ENCODE data around the gene CDC27. TPM values are rescaled to one million over a fixed set of nuclear protein-coding genes. Genes with fewer than 3 reads are reported as not detected.

The CDC27 gene
- total and polyA plus RNA-seq, 2 donors (not counting 3 experiments of a cell fraction or from before 2014, with no cell fraction given): 76.1 to 172 TPM

DNA sequence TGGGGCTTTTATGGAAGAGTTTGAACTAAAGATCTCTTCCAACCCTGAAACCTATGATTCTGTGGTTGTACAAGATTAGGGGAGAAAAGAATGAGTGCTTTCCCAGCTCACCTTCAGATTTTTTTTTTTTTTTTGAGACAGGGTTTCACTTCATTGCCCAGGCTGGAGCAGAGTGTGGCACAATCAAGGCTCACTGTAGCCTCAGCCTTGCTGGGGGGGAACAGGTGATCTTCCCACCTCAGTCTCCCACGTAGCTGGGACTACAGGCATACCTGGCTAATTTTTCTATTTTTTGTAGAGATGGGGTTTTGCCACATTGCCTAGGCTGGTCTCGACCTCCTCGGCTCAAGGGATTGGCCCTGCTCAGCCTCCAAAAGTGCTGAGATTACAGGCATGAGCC, 42.8 kb upstream of the CDC27 start:
- no peaks in the 10 kb centered on the region for H3K27me3 ChIP-seq (ENCODE audit: control insufficient read depth in 2 of 2, insufficient read depth in 2 of 2, low read length in 2 of 2)
- H3K9ac ChIP-seq (replicated peaks; ENCODE audit: extremely low read depth, insufficient read depth, low read length): no peak overlapping the region
- H3K36me3 ChIP-seq (ENCODE audit: control insufficient read depth in 2 of 2, extremely low read depth in 1 of 2, insufficient read depth in 2 of 2, low read length in 2 of 2): no peaks in the 10 kb centered on the region
- H3K4me3 ChIP-seq (replicated peaks in 1 of 3; ENCODE audit: insufficient read depth in 1 of 3, low read depth in 1 of 3, low read length in 3 of 3): no peak overlapping the region
- H3K4me2 ChIP-seq (ENCODE audit: insufficient read depth, low read length): no peak overlapping the region
- DNase-seq (ENCODE audit: low read depth, low spot score) (no peak), FAIRE-seq (no peak)
- H3K27ac ChIP-seq (ENCODE audit: insufficient read depth, low read depth, low read length): no peak overlapping the region
- dilution Hi-C loops (cut with MboI; ENCODE audit: extremely low pct_ligation_motif_present, low sequenced_read_pairs) (no loop called here), intact Hi-C loops (cut with micrococcal nuclease) (no loop called here)
- no peaks in the 10 kb centered on the region for H3K9me1 ChIP-seq (replicated peaks; ENCODE audit: control insufficient read depth, extremely low read depth, insufficient read depth, low read length)
- H4K20me1 ChIP-seq (replicated peaks; ENCODE audit: control insufficient read depth, extremely low read depth, insufficient read depth, low read length): no peaks in the 10 kb centered on the region
- POLR2A ChIA-PET: no interaction called here
- no peaks in the 10 kb centered on the region for H3K79me2 ChIP-seq (ENCODE audit: control insufficient read depth, insufficient read depth, low read length)
- TF ChIP-seq EZH2 (IDR thresholded peaks at IDR 0.05; ENCODE audit: borderline replicate concordance, low read depth, low read length, severe bottlenecking): no peak
- no peak for TF ChIP-seq MAX (IDR thresholded peaks at IDR 0.05; ENCODE audit: insufficient read depth, insufficient read length)
- TF ChIP-seq GATA2 (IDR thresholded peaks at IDR 0.05; ENCODE audit: insufficient read depth, insufficient read length, low read depth, low read length): no peak
- TF ChIP-seq JUN (IDR thresholded peaks at IDR 0.05; ENCODE audit: borderline replicate concordance, insufficient read depth, insufficient read length, low read depth): no peak
- no peak for TF ChIP-seq POLR2AphosphoS5 (IDR thresholded peaks at IDR 0.05; ENCODE audit: insufficient read depth, low read depth, low read length)
- TF ChIP-seq FOS (IDR thresholded peaks at IDR 0.05; ENCODE audit: borderline replicate concordance, insufficient read depth, low read length): no peak
- TF ChIP-seq POLR2A (IDR thresholded peaks at IDR 0.05; ENCODE audit: low read depth, low read length): no peak
- TF ChIP-seq MYC (IDR thresholded peaks at IDR 0.05; ENCODE audit: low read depth, low read length): no peak
- TF ChIP-seq, protein P1, sequence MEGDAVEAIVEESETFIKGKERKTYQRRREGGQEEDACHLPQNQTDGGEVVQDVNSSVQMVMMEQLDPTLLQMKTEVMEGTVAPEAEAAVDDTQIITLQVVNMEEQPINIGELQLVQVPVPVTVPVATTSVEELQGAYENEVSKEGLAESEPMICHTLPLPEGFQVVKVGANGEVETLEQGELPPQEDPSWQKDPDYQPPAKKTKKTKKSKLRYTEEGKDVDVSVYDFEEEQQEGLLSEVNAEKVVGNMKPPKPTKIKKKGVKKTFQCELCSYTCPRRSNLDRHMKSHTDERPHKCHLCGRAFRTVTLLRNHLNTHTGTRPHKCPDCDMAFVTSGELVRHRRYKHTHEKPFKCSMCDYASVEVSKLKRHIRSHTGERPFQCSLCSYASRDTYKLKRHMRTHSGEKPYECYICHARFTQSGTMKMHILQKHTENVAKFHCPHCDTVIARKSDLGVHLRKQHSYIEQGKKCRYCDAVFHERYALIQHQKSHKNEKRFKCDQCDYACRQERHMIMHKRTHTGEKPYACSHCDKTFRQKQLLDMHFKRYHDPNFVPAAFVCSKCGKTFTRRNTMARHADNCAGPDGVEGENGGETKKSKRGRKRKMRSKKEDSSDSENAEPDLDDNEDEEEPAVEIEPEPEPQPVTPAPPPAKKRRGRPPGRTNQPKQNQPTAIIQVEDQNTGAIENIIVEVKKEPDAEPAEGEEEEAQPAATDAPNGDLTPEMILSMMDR (IDR thresholded peaks at IDR 0.05; ENCODE audit: extremely low read depth in 1 of 2, insufficient read depth in 1 of 2, low read depth in 1 of 2, low read length in 2 of 2): no peak
- peaks cover 11% of the 10 kb centered on the region for H3K4me1 ChIP-seq (ENCODE audit: control insufficient read depth, extremely low read depth, insufficient read depth, low read length)
- no peaks in the 10 kb centered on the region for H3K9me3 ChIP-seq (replicated peaks; ENCODE audit: control insufficient read depth, insufficient read depth, low read length)
- CTCF ChIA-PET: interaction anchor here (4.5 kb wide), 1 partner anchor 84 kb away, joined by 120 read pairs; no protein-coding TSS in a partner anchor
- H2AFZ ChIP-seq (ENCODE audit: low read depth, low read length): no peak overlapping the region
- BruUV-seq (replicated peaks): no TSS peak
